Mesothelial cell of epicardium (in vitro differentiated cells): Measurements from ENCODE around the gene GNL1. TPM values are rescaled to one million over a fixed set of nuclear protein-coding genes. Genes with fewer than 3 reads are reported as not detected.
A peak's percentile ranks its signal among the peaks of the same experiment; 100 is the strongest.

Experiments
- DNase-seq, 2 experiments: peaks; one replicate each; pipeline ENCODE4 v3.0.0; 2021; ENCODE audit warnings: low spot score in 2 of 2; ENCODE audit not compliant: unreplicated experiment in 2 of 2
- H3K27ac Mint-ChIP-seq: 2 replicates; pipeline ENCODE4 v1.8.0; 2021; ENCODE audit warnings: mixed read lengths
- H3K27me3 Mint-ChIP-seq: 2 replicates; pipeline ENCODE4 v1.8.0; 2021; ENCODE audit warnings: low read depth, mixed read lengths
- H3K36me3 Mint-ChIP-seq: 2 replicates; pipeline ENCODE4 v1.8.0; 2021; ENCODE audit warnings: mixed read lengths
- H3K4me1 Mint-ChIP-seq: 2 replicates; pipeline ENCODE4 v1.8.0; 2021; ENCODE audit warnings: mixed read lengths
- H3K4me3 Mint-ChIP-seq: 2 replicates; pipeline ENCODE4 v1.8.0; 2021; ENCODE audit warnings: mild to moderate bottlenecking, moderate library complexity, mixed read lengths
- H3K9me3 Mint-ChIP-seq: 2 replicates; pipeline ENCODE4 v1.8.0; 2021; ENCODE audit warnings: mixed read lengths
- CTCF ChIP-seq: fragments of 200-600 bp; sonication (generic); IDR thresholded peaks from one replicate; pipeline ENCODE4 v1.5.0; 2021; ENCODE audit warnings: antibody characterized with exemption; ENCODE audit not compliant: unreplicated experiment
- total RNA-seq: library from RNA; stranded (reverse); gene quantifications from 3 replicates; pipeline ENCODE4 v1.2.1, GENCODE V29; 2021

The GNL1 gene
- total RNA-seq, 1 donor from 2014 or later, result 91.9 TPM

- peak; percentile 65 to 84 for DNase-seq
- H3K27me3 Mint-ChIP-seq, result no peaks in the 10 kb centered on the region
- H3K27ac Mint-ChIP-seq, result peak within 1 kb of the TSS; percentile 99
- no peak for TF ChIP-seq CTCF
- H3K4me3 Mint-ChIP-seq, result peak within 1 kb of the TSS; percentile 94
- H3K4me1 Mint-ChIP-seq, result peaks cover 29% of the 10 kb centered on the region
- H3K36me3 Mint-ChIP-seq, result peaks cover 24% of the 10 kb centered on the region
- no peaks in the 10 kb centered on the region for H3K9me3 Mint-ChIP-seq
Measured at GRCh38 chr6:30556906-30557682, 805 bp upstream of the GNL1 start, which contains the start of gene PRR3. Gene PRR3 (plus strand): TSS chr6:30557295. CDS start chr6:30557345, 50 bp downstream.

- H3K27ac Mint-ChIP-seq, result peak overlapping the region; percentile 99
- DNase-seq, result peak in 1 of 2 experiments; percentile 43
Measured at GRCh38 chr6:30555816-30556065, 548 bp downstream of the GNL1 start.

GRCh38 chr6:30554962-30555815, 1.1 kb downstream of the GNL1 start:
- Mint-ChIP-seq H3K4me3 (peak overlapping the region; percentile 94), H3K36me3 (peaks cover 34% of the 10 kb centered on the region), H3K27ac (peak overlapping the region; percentile 99), H3K9me3 (no peaks in the 10 kb centered on the region), H3K4me1 (peaks cover 29% of the 10 kb centered on the region), H3K27me3 (no peaks in the 10 kb centered on the region)
- no peak for TF ChIP-seq CTCF
- peak in 1 of 2 experiments; percentile 75 for DNase-seq

More at GRCh38 chr6:30555816-30556065, 548 bp downstream of the GNL1 start:
- no peaks in the 10 kb centered on the region for H3K9me3 Mint-ChIP-seq
- peaks cover 30% of the 10 kb centered on the region for H3K36me3 Mint-ChIP-seq
- H3K4me3 Mint-ChIP-seq, result peak overlapping the region; percentile 94
- no peak for TF ChIP-seq CTCF
- H3K27me3 Mint-ChIP-seq, result no peaks in the 10 kb centered on the region
- H3K4me1 Mint-ChIP-seq, result peaks cover 29% of the 10 kb centered on the region

GRCh38 chr6:30554404-30554803, 1.9 kb downstream of the GNL1 start:
- TF ChIP-seq CTCF, result no peak
- Mint-ChIP-seq H3K27ac (no peak overlapping the region), H3K4me1 (peaks cover 27% of the 10 kb centered on the region)

GRCh38 chr6:30548375-30548774, 7.9 kb downstream of the GNL1 start:
- Mint-ChIP-seq H3K27me3 (no peaks in the 10 kb centered on the region), H3K9me3 (no peaks in the 10 kb centered on the region), H3K36me3 (peaks cover 46% of the 10 kb centered on the region), H3K27ac (no peak overlapping the region), H3K4me3 (no peak overlapping the region), H3K4me1 (no peaks in the 10 kb centered on the region)
- TF ChIP-seq CTCF, result no peak
- no peak for DNase-seq

More at GRCh38 chr6:30554404-30554803, 1.9 kb downstream of the GNL1 start:
- H3K27me3 Mint-ChIP-seq, result no peaks in the 10 kb centered on the region
- no peak for DNase-seq
- H3K4me3 Mint-ChIP-seq, result peak overlapping the region; percentile 94
- no peaks in the 10 kb centered on the region for H3K9me3 Mint-ChIP-seq
- H3K36me3 Mint-ChIP-seq, result peaks cover 37% of the 10 kb centered on the region
